ENCODE data around the gene KRT222. TPM values are rescaled to one million over a fixed set of nuclear protein-coding genes. Genes with fewer than 3 reads are reported as not detected.

Gene KRT222
- not detected for polyA plus RNA-seq (2012; ENCODE audit: insufficient read depth, insufficient read length)

DNA sequence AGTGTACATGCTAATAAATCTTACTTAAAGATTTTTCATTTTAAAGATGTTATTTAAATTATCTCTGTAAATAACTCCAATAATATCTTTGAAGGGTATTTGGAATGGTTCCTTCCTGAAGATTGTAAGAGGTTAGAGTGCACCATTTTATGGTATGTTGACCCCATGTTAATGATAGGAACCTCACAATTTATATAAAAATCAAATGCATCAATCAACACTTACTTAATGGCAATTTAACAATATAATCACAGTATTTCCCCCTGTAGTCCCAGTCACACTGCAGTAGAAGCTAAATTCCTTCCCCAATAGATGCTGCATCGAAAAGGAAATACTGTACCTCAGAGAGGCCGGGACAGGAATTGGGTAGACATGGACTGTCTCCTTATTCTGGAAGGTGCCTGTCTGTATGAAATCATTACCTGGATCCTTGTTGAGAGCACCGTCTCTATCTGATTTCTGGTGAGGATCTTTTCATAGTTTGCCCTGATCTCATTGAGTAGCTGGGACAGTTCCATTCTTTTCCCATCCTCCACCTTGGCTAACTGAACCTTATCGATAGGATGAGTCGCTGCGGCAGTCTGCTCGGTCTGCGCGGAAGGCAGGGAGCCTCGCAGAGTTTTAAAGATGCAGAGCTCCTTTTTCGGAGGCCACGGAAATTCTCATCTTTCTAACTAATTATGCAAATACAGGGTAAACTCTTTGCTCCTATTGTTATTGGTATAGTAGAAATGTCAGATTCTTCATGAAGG is at the start of gene KRT222:
KRT222 (minus strand) TSS at position 596 of the 752 bp plus-strand sequence; CDS start at position 518, 78 bp downstream.
- H3K4me3 ChIP-seq (ENCODE audit: low read length), result no peak within 1 kb of the TSS
- no peak for DNase-seq (ENCODE audit: low read depth, low spot score)

DNA sequence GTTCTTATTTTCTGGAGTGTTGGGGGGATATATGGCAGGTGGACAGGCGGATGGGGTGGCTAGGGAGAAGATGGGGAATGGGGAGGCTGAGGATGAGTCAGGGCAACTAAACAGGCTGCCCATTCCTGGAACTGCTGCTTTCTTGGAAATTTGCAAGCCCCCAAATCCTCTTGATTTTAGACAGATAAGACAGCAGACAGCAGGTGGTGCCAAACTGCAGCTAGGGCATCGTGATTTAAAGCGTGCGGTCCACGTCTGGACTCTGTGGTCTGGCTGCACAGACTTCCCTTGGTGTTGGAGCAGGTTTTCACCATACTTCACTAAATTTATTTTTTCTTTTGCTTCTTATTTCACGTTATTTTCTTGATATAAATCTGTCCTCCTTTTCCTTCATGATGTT is 49.5 kb upstream of the KRT222 start:
- H3K4me3 ChIP-seq (ENCODE audit: low read length), result no peak overlapping the region
- no peak for DNase-seq (ENCODE audit: low read depth, low spot score)

DNA sequence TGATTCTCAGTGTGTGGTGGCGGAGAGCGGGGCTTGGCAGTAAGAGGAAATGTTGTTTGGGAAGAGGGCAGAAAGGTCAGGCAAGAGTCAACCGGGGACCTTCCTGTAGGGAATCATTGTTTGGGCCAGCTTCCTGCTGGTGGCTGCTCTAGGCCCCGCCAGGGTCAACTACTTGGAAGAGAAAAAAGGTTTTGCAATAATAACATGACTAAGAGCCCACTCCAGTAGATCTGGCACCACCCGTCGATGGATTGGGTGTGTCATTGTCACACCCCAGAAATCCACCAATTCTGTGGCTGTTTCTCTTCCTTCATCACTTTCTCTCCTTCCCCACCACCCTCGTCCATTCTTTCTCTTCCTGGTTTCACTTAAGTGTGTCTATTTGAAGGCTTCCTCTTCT is 42.8 kb upstream of the KRT222 start:
- no peak for DNase-seq (ENCODE audit: low read depth, low spot score)
- no peak overlapping the region for H3K4me3 ChIP-seq (ENCODE audit: low read length)

DNA sequence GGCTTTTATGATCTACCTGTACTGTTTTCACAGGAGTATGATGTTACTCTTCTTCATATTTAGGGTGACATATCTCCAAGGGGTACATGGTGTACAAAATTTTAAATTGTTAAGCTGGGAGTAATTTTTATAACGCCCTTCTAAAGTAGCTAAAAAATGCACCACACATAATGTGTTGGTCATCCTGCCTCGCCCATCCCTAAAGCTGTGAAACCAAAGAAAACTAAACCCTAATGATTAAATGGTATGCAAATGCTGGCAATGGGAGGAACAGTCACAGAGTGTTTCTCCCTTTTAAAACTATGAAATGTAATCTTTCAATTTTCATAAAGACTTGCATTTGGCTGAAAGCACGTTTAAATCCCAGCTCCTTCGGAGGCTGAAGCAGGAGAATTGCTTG is 40.6 kb upstream of the KRT222 start:
- H3K4me3 ChIP-seq (ENCODE audit: low read length), result no peak overlapping the region
- no peak for DNase-seq (ENCODE audit: low read depth, low spot score)

DNA sequence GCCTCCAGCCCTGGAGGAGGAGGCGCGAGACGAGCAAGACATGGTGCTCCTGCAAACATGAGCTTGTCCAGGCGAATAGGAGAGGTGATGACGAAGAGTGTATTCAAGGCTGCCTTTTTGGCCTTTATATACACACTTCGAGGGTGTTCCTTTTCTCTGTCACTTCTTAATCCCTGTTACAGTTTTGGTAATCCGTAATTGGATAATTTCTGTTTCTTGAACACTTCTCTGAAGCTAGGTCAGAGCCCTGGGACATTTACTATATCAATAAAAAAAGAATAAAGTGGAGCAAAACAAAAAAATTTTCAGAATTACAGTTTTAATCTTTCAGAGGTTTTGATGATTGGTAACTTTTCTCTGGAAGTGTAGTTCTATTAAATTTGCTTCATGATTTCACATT is 38.7 kb upstream of the KRT222 start, which contains the start of gene KRT24:
KRT24 (minus strand) TSS at position 101 of the 400 bp plus-strand sequence; CDS start at position 42, 59 bp downstream.
- H3K4me3 ChIP-seq (ENCODE audit: low read length), result no peak within 1 kb of the TSS
- DNase-seq (ENCODE audit: low read depth, low spot score), result no peak

DNA sequence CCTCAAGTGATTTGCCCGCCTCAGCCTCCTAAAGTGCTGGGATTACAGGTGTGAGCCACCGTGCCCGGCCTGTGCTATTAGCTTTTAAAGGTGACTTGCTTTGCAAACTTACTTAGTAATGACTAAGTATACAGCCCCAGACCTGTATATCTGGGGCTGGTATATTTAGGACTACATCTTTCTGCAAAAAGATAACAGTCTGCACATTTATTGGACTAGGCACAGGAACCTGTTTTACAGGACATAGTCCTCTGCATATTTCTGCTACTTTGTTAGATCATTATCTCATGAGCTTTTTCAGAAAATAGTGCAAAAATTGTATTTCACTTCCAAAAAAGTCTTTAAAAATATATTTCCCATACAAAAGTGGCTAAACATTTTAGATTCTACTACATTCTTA is 37.3 kb upstream of the KRT222 start:
- no peak for DNase-seq (ENCODE audit: low read depth, low spot score)

DNA sequence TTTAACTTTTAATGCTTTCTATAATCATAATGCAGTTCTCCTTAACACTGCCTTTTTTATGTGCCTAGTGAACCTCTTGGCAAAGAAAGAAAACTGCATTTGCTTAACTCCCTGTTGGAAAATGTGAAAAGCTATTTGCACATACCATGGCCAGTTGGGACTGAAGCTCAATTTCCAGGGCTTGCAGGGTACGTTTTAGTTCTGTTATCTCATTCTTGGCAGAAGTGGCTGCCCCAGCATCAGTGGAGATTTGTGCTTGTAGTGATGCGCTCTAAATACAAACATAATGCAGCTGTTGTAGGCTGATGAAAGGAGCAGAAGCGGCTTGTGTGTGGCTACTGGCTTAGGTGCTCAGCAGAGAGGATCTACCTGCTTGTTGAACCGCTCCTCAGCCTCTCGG is 34.9 kb upstream of the KRT222 start:
- DNase-seq (ENCODE audit: low read depth, low spot score), result no peak
- H3K4me3 ChIP-seq (ENCODE audit: low read length), result no peak overlapping the region

More for the DNA sequence above, 37.3 kb upstream of the KRT222 start:
- H3K4me3 ChIP-seq (ENCODE audit: low read length), result no peak overlapping the region

DNA sequence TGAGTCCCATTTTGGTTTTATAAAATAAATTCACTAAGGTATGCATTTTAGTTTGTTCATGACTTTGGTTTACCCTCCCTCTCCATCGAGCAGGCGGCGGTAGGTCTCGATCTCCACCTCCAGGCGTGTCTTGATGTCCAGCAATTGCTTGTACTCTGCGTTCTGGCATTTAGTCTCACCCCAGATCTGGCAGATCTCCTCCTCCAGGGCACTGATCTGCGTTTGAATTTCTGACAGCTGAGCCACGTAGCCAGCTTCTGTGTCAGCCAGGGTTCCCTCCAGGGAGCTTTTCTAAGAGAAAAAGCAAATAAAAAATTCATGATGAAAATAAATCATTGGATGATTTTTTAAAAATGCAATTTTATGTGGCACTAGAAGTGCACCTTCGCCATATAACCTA is 34.4 kb upstream of the KRT222 start:
- no peak overlapping the region for H3K4me3 ChIP-seq (ENCODE audit: low read length)

DNA sequence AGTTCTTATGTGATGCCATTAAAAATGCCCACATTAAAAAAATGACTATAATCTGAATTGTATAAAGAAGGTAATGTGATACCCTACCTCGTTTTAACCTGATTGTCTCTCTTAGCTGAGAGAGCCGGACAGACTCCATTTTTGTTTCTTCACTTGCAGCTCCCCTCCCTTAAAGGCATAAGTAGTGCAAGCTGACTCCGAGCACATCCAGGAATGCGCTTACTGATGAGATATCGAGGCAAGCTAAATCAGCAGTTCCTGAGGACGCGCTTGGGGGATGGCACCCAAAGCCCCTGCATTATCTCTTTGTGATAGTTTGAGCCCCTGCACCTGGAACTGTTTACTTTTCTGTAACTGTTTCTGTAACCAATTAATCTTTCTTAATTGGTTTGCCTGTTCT is 32.3 kb upstream of the KRT222 start:
- no peak for DNase-seq (ENCODE audit: low read depth, low spot score)
- H3K4me3 ChIP-seq (ENCODE audit: low read length), result no peak overlapping the region

More for the DNA sequence above, 34.4 kb upstream of the KRT222 start:
- no peak for DNase-seq (ENCODE audit: low read depth, low spot score)

DNA sequence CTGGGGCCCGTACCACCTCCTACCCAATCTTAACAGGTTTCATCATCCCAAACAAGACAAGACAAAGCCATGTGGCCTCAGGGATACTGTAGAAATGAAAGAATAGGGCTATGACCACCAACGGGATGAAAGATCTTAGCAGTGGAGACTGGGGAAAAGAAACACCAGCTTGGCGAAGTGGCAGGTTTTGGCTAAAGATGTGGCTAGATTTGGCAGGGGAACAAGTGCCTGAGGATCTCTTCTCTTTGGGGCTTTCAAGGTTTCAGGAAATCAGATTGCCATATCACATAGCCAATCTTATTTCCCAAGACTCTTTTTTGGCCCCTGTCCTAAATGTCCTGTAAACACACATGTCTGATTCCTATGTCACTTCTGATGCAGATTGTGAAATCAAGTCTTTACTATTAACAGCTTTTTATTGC is 31.7 kb upstream of the KRT222 start:
- no peak for DNase-seq (ENCODE audit: low read depth, low spot score)
- no peak overlapping the region for H3K4me3 ChIP-seq (ENCODE audit: low read length)

DNA sequence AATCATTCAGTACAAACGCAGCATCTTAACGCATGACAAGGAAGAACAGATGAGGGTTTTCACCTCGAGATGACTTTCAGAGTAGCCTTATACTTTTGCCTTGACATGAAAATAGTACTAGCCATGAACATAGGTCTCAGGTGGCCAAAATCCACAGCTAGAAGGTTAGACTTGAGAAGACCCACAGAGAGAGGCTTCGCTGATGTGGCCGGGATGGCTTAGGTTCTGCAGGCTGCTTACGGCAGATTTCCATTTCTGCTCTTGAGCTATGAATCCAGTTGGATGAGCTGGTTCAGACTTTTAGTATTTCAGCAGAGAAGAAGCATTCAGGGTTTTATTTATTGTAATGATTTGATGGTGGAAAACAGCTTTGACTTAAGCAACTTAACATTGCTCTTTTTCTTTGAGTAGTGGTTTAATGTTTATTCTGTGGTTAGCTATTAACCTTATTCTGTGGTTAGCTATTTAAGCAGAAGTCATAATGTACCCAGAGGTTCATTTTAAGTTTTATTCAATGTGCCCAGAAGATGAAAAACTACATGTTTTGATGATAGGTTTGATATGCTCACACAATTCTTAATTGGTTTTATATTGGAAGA is 31.0 kb upstream of the KRT222 start:
- no peak for DNase-seq (ENCODE audit: low read depth, low spot score)
- H3K4me3 ChIP-seq (ENCODE audit: low read length), result no peak overlapping the region

DNA sequence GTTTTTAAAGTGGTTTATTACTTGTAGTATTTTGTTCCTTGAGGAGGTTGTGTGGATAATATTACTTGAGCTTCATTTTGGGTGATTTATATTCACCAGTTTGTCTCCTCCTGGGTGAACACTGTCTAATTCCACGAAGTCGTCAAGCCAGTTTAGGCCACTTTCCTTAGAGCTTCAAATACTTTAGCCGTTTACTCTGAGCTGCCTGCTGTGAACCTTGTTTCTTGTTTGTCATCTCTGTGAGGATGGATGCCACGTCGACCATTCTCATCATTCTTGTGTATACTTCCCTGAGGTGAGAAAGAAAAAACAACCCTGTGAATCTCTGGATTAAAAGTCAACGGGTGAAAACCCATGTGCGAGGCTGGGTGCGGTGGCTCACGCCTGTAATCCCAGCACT is 29.6 kb upstream of the KRT222 start:
- no peak for DNase-seq (ENCODE audit: low read depth, low spot score)
- no peak overlapping the region for H3K4me3 ChIP-seq (ENCODE audit: low read length)

DNA sequence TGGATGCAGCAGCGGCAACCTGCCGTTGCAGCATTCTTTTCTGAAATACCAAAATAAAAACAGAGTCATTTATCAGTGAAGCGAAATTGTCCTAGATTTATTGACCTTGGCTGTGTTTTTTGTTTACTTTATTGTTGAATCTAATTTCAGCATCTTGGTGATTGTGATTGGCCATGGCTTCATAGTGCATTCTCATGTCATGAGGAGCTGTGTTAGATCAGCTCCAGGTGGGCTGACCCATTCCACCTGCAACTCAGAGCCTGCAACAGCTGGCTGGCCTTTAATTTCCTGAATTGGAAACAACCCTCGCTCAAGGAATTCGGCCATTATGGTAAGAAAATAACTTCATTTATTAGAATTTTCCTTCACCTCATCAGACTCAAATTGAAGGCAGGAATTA is 22.1 kb upstream of the KRT222 start:
- H3K4me3 ChIP-seq (ENCODE audit: low read length), result no peak overlapping the region
- no peak for DNase-seq (ENCODE audit: low read depth, low spot score)

DNA sequence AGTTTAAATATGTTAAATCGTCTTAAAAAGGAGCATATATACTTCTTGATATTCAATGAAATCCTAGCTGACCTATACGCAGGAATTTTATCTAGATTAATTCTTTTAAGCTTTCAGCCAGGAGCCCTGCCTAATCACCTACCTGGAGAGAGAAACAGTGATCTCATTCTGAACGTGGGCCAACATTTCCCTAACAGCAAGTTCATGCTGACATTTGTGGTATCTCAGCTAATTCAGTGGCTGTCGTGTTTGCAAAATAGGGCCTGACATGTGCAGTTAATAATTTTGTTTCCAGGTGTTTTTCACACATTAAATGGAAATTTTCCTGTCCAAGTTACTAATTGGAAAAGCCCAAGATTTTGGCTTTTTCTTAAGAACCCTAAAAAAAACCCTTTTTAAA is 21.2 kb upstream of the KRT222 start:
- no peak for DNase-seq (ENCODE audit: low read depth, low spot score)

DNA sequence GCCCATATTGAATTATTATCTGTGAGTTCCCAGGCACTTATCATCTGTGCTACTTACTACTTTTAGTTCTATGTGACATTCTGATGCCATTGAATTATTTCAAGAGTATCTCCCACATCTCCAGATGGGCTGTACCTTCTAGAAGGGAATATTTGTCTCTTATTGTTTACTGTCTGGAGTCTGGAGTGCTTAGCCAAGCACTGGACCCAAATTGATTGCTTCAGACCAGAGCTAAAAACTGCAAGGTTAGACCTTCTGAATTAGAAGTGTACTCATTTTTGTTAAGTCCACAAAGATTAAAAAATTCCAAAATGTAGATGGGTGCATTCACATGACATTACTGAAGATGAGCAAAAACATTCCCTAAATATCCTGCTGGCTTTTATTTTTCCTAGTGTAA is 16.0 kb upstream of the KRT222 start:
- H3K4me3 ChIP-seq (ENCODE audit: low read length), result no peak overlapping the region
- DNase-seq (ENCODE audit: low read depth, low spot score), result no peak

More for the DNA sequence above, 21.2 kb upstream of the KRT222 start:
- H3K4me3 ChIP-seq (ENCODE audit: low read length), result no peak overlapping the region

DNA sequence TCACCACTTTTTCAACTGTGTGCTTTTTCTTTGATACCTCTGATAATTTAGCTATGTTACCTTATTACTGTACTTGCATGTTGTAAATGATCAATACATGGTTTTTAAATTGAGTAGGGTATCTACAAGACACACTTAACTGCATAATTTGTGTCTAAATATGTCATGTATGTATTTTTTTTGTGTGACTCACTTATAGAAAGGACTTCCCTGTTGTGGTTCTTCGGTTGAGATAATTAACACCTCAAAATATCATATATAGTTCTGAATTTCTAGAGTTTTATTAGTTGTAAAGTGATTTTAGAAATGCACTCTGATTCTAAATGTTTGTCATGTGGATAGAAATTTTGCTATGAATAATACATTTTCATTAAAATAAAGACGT is 14.5 kb upstream of the KRT222 start:
- no peak for DNase-seq (ENCODE audit: low read depth, low spot score)

DNA sequence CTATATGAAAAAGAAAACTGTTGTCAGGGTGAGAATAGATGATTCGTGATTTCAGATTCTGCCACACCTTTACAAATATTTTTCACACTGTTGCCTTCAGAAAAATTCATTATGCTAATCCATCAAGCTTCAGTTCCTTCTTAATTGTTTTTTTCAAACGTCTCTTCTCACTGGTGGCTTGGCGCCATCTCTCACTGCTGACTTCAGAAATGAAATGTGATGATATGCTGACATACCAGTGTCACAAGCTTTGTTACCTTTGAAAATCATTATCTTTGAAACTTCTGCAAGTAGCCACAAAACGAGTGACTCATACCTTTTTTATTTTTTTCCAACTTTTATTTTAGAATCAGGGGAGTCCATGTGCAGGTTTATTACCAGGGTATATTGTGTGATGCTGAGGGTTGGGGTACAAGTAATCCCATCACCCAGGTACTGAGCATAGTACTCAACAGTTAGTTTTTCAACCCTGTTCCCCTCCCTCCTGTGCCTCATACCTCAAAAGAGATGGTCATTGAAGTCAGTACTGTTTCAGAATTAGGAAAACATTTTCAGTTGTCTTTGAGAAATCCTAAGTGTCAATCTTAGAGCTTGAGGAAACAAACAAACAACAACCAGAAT is 14.0 kb upstream of the KRT222 start:
- DNase-seq (ENCODE audit: low read depth, low spot score), result no peak

More for the DNA sequence above, 14.5 kb upstream of the KRT222 start:
- no peak overlapping the region for H3K4me3 ChIP-seq (ENCODE audit: low read length)

DNA sequence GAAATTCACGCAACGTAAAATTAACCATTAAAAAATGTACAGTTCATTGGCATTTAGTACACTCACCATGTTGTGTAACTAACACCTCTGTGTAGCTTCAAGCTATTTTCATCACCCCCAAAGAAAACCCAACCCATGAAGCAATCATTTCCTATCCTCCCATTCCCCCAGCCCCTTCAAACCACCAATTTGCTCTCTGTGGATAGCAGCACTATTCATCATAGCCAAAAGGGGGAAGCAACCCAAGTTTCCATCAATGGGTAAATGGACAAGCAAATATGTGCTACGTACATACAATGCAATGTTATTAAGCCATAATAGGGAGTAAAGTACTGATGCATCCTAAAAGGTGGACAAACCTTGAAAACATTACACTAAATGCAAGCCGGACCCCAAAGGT is 10.9 kb upstream of the KRT222 start:
- no peak for DNase-seq (ENCODE audit: low read depth, low spot score)
- H3K4me3 ChIP-seq (ENCODE audit: low read length), result no peak overlapping the region

More for the DNA sequence above, 14.0 kb upstream of the KRT222 start:
- no peak overlapping the region for H3K4me3 ChIP-seq (ENCODE audit: low read length)

DNA sequence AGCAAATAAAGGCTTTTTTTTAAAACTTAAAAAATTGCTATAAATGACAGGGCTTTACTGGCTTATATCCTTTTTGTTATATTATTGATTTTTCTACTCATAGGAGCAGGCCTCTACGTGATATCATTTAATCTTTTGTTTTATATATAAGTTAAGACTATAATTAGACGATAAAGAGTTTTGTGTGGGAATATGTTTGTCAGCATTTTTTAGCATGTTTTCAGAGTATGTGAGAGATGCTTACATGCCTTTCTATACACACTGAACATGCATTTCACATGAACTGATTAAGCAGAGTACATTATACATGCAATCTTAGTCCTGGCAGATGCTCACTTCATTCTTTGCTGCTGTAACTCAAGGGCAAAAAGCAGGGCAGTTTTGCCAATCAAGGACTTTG is 7.7 kb upstream of the KRT222 start:
- no peak overlapping the region for H3K4me3 ChIP-seq (ENCODE audit: low read length)
- DNase-seq (ENCODE audit: low read depth, low spot score), result no peak

DNA sequence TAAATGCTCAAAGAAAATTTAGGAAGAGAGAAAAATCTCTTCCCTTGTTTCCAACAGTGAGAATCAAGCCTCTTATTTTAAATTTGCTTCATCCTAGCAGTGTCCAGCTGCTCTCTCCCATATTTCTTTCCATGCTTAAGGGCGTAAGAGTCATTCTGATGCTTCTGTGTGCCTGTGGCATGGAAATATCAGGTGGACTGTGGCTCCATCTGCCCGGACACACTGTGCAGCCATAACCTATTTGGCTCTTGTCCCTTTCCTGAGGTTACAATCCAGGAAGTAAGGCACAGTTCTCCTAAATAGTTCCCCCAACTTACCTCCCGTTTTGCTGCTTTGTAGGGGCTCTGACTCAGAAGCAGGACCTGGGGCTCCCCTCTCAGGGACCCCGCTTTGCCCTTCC is 6.3 kb upstream of the KRT222 start:
- DNase-seq (ENCODE audit: low read depth, low spot score), result no peak
- H3K4me3 ChIP-seq (ENCODE audit: low read length), result no peak overlapping the region
